GM21619 (cell line): ENCODE measurements around the gene TBC1D14.
"Not testable (repeated sequence)": the region's sequence is repeated elsewhere in the genome, so short reads cannot be mapped to it uniquely, and the experiment has no call there.

ENCODE experiments used
- ATAC-seq: cut with Tn5 transposase; IDR thresholded peaks from one replicate; pipeline ENCODE4 v1.9.1; 2021; ENCODE audit not compliant: unreplicated experiment

TBC1D14 gene

GRCh38 chr4:6908432-6909112, 1.1 kb upstream of the TBC1D14 start:
- ATAC-seq = no peak

GRCh38 chr4:6909970-6910339, 329 bp downstream of the TBC1D14 start:
- ATAC-seq = peak; percentile 30

DNA sequence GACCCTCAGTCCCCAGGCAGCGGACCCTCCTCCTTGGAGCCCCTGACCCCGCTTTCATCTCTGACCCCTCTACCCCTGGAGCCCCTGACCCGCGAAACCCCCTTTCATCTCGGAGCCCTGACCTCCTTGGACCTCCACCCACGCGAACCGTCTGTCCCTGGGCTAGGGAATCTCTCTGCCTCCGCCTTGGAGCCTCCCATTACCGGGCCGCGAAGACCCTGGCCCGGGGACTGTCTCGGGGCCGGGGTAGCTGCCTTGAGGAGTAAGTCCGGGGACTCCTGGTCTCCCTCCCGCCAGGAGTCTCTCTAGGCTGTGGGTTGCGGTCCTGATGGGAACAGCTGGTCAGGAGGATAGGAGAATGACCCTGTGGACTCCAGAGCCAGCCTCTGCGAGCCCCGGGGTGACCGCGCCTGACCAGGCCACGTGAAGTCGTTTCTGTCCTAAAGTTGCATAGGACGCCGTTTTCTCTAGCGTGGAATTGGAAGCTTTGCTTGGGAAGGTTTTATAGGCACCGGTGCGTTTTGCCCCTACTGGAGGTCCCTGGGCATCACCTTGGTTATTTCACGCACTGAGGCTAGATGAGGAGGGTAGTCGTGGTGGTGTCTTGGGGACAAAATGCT, 824 bp downstream of the TBC1D14 start:
- ATAC-seq = no peak

- ATAC-seq = no peak
Observed at GRCh38 chr4:6910960-6911874, 1.6 kb downstream of the TBC1D14 start.

DNA sequence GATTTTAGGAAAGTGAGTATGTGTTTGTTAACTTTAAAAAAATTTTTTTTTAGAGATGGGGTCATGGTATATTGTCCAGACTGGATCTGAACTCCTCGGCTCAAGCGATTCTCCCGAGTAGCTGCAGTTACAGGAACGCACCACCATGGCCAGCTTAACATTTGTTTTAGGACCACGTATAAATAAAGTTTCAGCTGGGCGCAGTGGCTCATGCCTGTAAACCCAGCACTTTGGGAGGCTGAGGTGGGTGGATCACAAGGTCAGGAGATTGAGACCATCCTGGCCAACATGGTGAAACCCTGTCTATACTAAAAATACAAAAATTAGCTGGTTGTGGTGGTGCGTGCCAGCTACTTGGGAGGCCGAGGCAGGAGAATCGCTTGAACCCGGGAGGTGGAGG, 2.3 kb downstream of the TBC1D14 start:
- ATAC-seq = not testable (repeated sequence)

DNA sequence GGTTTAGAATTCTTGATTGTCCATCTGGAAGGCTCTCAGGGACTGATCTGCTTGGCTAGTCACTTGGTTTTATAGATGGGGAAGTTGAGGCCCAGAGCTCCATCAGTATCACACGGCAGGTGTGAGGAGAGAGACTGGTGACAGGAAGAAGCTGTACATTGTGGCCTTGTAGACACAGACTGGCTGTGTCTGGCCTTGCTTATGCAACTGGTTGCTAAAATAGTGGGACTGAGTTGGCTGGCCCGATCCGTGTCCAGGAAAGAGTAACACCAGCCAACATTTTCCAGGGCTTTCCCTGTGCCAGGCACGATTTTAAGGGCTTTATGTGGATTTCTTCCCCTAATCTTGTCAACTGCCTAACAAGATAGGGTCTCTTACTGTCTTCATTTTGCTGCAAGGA, 2.8 kb downstream of the TBC1D14 start:
- ATAC-seq = no peak

- ATAC-seq = no peak
Observed at GRCh38 chr4:6913350-6913905, 3.8 kb downstream of the TBC1D14 start.

DNA sequence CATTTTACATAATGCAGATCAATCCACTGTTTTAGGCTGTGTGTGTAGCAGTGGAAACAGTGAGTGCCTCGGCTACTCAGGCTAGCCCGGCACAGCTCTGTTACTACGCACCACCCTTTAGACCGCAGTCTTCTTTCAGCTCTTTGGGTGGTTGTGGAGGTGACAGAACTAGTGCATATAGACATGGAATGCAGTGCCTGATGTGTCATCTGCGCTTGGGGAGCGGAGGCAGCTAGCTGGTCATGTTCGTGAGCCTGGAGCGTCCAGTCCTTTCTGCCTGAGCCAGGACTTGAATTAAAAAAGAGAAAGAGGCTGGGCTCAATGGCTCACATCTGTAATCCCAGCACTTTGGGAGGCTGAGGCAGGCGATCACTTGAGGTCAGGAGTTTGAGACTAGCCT, 4.8 kb downstream of the TBC1D14 start:
- no peak for ATAC-seq

DNA sequence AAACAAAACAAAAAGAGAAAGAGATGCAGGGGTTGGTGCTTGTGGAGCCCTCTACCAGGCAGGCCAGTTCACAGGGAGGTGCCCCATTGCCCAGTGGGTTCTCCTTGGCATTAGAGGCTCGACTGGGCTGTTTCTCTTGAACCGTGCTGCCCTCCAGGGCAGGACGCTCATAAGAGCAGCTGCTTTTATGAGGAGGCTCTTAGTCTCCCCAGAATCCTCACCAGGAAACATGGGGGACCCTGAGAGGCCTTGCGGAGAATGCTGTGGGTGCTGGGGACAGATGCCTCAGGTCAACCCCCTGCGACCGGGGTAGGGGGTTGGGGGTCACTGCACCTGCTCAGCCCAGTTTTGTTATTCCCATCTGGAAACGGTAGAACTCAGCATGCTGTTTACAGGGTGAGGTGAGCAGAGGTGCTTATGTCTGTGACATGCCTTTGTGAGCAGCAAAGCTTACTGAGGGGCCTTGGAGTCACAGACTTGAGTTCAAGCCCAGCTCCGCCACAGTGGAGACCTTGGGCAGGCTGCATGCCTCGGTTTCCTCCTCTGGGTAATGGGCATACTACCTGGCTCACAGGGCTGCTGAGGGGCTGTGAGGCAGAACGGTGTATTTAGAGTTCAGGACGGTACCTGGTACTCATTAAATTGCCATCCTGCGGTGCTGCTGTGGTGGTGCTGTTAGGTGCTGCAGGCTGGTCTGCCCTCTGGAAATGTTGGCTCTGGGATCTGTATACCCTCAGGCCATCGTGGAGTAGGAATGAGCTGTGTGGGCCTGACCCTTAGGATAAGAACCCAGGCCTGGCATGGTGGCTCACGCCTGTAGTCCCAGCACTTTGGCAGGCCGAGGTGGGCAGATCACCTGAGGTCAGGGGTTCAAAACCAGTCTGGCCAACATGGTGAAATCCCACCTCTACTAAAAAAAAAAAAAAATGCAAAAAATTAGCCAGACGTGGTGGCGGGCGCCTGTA, 5.7 kb downstream of the TBC1D14 start:
- ATAC-seq = no peak

DNA sequence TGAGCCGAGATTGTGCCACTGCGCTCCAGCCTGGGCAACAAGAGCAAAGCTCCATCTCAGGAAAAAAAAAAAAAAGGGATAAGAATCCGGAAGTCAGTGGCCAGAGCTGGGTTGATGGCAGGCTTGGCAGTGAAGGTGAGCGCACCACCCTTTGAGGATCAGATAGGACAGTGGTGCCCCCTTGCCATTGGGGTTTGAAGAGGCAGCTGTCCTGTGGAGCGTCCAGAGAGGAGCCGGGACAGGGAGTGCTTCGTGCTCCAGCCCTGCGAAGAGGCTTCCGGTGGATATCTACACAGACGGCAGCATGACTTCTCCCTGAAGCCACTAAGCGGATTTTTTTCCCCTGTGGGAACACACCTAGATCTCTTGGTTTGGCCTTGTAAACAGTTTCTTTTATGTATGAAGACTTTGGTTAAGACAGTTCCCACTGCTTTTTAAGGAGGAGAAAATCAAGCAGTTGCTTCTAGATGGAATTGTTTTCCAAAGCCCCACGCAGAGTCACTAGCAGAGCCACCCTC, 6.5 kb downstream of the TBC1D14 start:
- ATAC-seq = no peak

GRCh38 chr4:6916587-6917460, 7.2 kb downstream of the TBC1D14 start:
- ATAC-seq = no peak

DNA sequence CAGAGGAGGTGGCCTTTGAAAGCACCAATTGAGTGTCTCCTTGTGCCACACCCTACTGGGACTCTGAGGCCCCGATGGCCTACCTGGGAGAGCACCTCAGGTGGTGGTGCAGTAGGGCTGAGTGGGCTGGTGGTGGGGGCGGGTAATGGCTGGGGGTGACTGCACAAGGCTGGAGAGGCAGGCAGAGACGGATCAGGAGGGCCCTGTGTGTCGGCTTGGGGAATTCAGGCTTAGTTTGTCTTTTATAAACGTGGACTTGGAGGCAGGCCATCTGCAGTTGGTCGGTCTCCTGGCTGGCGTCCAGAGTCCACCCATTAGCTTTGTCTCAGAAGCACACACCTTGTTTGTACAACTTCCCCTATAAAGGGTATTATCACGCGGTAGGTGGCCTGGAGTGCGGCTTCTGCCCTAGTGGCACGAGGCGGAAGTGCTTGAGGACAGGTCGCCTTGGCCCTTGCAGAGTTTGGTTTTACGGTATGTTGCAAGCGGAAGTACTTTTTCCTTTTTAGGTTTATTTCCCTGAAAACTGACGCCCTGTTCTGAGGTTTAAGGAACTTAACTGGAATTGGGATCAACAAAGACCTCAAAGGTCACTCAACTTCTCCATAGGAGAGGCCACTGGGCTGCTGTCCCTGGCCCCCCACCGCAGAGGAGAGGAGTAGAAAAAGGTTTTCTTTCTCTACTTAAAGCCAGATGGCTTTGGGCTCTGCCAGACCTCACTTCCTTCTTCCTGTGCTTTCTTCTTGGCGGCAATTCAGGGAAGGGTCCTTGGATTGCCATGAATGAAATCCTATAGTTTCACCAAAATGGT, 8.0 kb downstream of the TBC1D14 start:
- peak; percentile 56 for ATAC-seq

DNA sequence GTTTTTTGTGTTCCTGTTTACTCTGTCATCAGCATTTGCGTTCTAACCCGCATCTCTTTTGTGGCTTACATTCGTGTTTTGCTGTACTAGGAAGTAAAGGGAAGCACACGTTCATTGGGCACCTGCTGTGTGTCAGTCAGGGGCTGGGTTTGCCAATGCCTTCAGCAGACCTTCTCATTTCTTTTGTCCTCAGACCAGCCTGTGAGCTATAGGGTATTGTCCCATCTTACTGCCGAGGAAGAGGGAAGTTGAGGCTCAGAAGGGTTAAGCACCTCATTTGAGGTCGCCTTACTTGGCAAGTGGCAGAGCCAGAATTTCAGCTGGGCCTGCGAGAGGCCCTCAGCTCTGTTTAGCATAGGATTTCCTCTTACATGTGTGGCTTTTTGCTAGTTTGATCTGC, 8.7 kb downstream of the TBC1D14 start:
- ATAC-seq = no peak

DNA sequence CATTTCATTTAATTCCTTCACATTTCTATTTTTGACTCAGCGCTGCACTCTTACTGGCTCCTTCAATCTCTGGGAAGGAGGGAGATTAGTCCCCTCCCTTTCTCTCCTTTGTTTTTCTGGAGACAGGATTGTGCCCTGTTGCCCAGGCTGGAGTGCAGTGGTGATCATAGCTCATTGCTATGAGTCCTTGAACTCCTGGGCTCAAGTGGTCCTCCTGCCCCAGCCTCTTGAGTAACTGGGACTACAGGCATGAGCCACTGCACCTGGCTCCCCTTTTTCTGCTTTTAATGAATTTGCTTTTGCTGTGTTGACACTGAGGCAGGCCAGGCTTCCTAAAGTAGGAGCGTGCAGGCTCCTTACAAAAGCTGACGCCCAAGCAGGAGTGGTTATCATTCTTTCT, 10.5 kb downstream of the TBC1D14 start:
- ATAC-seq = no peak

- no peak for ATAC-seq
Observed at GRCh38 chr4:6923507-6923906, 13.9 kb downstream of the TBC1D14 start.

DNA sequence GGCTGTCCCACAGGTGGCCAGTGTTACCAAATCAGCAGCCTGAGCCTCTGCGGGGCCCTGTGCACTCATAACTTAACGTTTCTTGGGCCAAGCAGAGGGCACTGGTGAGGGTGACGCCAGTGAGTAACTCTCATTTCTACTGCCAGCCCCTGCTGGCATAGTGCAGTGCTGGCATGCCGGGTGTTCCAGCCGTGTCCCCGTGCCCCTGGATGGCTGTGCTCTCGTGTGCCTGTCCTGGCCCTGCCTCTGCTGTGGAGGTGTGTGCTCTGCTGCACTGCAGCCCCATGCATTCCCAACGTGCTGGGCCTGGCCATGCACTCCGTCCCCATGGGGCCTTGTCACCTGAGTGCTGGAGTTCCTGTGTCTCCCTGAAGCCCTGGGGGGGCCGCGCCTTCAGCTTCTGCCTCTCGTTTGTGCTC, 14.7 kb downstream of the TBC1D14 start:
- no peak for ATAC-seq

- no peak for ATAC-seq
Observed at GRCh38 chr4:6925357-6925836, 15.8 kb downstream of the TBC1D14 start.

GRCh38 chr4:6926081-6926480, 16.5 kb downstream of the TBC1D14 start:
- no peak for ATAC-seq
